Measurements from ENCODE around the gene LDB2. TPM values are rescaled to one million over a fixed set of nuclear protein-coding genes. Genes with fewer than 3 reads are reported as not detected.

LDB2 gene
- total and polyA plus RNA-seq, 2 of the 8 experiments (the other 6 are each of a cell fraction or from before 2014, with no cell fraction given) = 57.0 to 140 TPM

- FAIRE-seq (no peak), DNase-seq (ENCODE audit: low read depth in 1 of 2, low spot score in 2 of 2) (no peak)
- Histone ChIP-seq H2BK20ac (ENCODE audit: low read length) (no peak overlapping the region), H3K23ac (ENCODE audit: insufficient read length) (no peak overlapping the region), H3K14ac (ENCODE audit: insufficient read length) (no peak overlapping the region), H4K91ac (replicated peaks; ENCODE audit: insufficient read length, low read length) (no peak overlapping the region), H3K36me3 (ENCODE audit: control insufficient read depth in 2 of 4, insufficient read depth in 4 of 4, low read length in 3 of 4) (no peaks in the 10 kb centered on the region), H4K20me1 (replicated peaks in 1 of 2; ENCODE audit: control insufficient read depth in 1 of 2, insufficient read depth in 2 of 2, low read length in 2 of 2) (no peaks in the 10 kb centered on the region), H2BK12ac (ENCODE audit: low read depth, low read length) (no peak overlapping the region), H2BK5ac (ENCODE audit: low read depth, low read length) (no peak overlapping the region), H4K5ac (ENCODE audit: insufficient read length, low read depth, low read length) (no peak overlapping the region), H2AK5ac (ENCODE audit: low read depth, low read length) (no peak overlapping the region), H3K4ac (replicated peaks; ENCODE audit: insufficient read length, low read depth, low read length) (no peak overlapping the region), H3K27ac (ENCODE audit: low read depth, low read length) (no peak overlapping the region), H2BK15ac (ENCODE audit: low read length) (no peak overlapping the region), H2BK120ac (replicated peaks; ENCODE audit: low read depth, low read length) (no peak overlapping the region), H3K27me3 (replicated peaks in 1 of 4; ENCODE audit: control insufficient read depth in 3 of 4, extremely low read depth in 1 of 4, insufficient read depth in 3 of 4, low read length in 3 of 4) (no peaks in the 10 kb centered on the region), H2AFZ (ENCODE audit: low read length) (no peak overlapping the region), H3K4me3 (ENCODE audit: extremely low read depth in 1 of 4, insufficient read depth in 2 of 4, low read depth in 3 of 4, low read length in 4 of 4) (no peak overlapping the region), H3K23me2 (ENCODE audit: low read depth, low read length) (no peaks in the 10 kb centered on the region), H3K9ac (replicated peaks in 1 of 4; ENCODE audit: extremely low read depth in 1 of 4, low read depth in 3 of 4, low read length in 3 of 4) (no peak overlapping the region), H3K4me1 (replicated peaks in 1 of 4; ENCODE audit: control insufficient read depth in 3 of 4, insufficient read depth in 4 of 4, low read length in 3 of 4) (no peaks in the 10 kb centered on the region), H3K79me2 (ENCODE audit: control insufficient read depth in 1 of 2, insufficient read depth in 2 of 2, low read length in 2 of 2) (no peaks in the 10 kb centered on the region; a peak in 1 of 4 replicates), H4K8ac (ENCODE audit: extremely low read depth, insufficient read depth, low read length) (no peak overlapping the region), H3K56ac (replicated peaks; ENCODE audit: insufficient read length, low read depth, low read length) (no peak overlapping the region), H3K4me2 (ENCODE audit: insufficient read depth in 1 of 2, low read depth in 2 of 2, low read length in 2 of 2) (no peak overlapping the region), H3K9me3 (ENCODE audit: insufficient read depth in 2 of 2, low read depth in 1 of 2, low read length in 1 of 2) (no peaks in the 10 kb centered on the region), H3K18ac (ENCODE audit: extremely low read depth, low read length) (no peak overlapping the region), H3K79me1 (ENCODE audit: low read depth, low read length) (0 out of 2 replicates have a peak, but pooled peaks cover 2% of the 10 kb centered on the region)
- TF ChIP-seq CTBP2 (IDR thresholded peaks at IDR 0.05; ENCODE audit: borderline replicate concordance, insufficient read depth, insufficient read length, low read length) (no peak), KDM5A (IDR thresholded peaks at IDR 0.05; ENCODE audit: low read length) (no peak), TBP (IDR thresholded peaks at IDR 0.05; ENCODE audit: low read depth, low read length) (no peak), KDM1A (IDR thresholded peaks at IDR 0.05; ENCODE audit: borderline replicate concordance, low read length) (no peak), POLR2A (IDR thresholded peaks at IDR 0.05; ENCODE audit: control extremely low read depth in 1 of 2, low read depth in 2 of 2, low read length in 2 of 2) (no peak), JUND (IDR thresholded peaks at IDR 0.05; ENCODE audit: low read length) (no peak), EGR1 (IDR thresholded peaks at IDR 0.05; ENCODE audit: borderline replicate concordance, low read depth, low read length) (no peak), YY1 (IDR thresholded peaks at IDR 0.05; ENCODE audit: low read depth, low read length) (no peak)
- 76% methylated on average over 1 of the region's 1 CpG; no CpG with 5 or more reads in 1 of the 2 experiments for WGBS, 2 experiments (ENCODE audit: extremely low coverage in 1 of 2, insufficient coverage in 1 of 2, insufficient read length in 1 of 2, insufficient replicate concordance in 2 of 2, low coverage in 1 of 2, low lambda C conversion rate in 2 of 2, missing lambda C conversion rate in 1 of 2)
- ChIA-PET CTCF (ENCODE audit: partially characterized antibody) (interaction anchor here (1.1 kb wide), 1 partner anchor 94 kb away, joined by 3 read pairs; no protein-coding TSS in a partner anchor), POLR2A (ENCODE audit: partially characterized antibody) (no interaction called here)
Observed at GRCh38 chr4:16622826-16623225, 275.6 kb downstream of the LDB2 start.

Measured in H1 (cell line).